ENCODE data around the gene GALNT2.
A peak's percentile ranks its signal among the peaks of the same experiment; 100 is the strongest.

GALNT2 gene

DNA sequence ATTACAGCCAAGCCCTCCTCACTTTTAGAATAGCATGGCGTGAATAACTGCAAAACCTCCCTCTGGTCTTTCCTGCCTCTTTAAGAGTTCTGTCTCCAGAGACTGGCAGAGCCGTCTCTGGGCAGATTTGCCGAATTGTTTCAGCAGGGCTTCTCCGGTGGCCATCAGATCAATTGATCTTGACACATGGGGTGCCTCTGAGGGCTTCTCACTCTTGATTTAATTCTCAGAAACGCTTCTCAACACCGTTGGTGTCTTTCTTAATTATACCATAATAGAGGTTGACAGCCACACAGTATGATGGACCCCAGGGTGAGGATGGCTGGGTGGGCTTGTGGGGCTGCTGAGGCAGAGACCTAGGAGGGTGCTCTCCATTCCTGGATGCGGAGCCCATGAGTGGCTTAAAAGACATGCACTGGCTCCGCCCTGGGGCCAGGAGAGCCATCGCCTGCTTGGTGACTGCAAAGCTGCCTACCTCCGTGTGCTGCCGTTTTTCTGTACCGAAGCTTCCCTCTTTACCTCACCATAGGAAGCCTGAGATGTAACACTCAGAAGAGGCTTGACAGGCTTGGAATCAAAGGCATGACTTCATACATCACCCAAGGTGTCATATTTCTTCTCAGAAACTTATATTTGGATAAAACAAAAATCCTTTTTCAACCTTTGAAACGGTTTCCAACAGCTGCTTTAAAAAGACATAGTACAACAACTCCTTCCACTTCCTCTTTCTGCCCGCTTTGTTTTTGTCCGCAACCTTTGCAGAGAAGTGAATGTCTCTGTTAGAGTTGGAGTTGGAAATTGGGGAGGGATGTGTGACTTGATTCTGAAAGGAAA, 82.9 kb downstream of the GALNT2 start:
- DNase-seq, result no peak

DNA sequence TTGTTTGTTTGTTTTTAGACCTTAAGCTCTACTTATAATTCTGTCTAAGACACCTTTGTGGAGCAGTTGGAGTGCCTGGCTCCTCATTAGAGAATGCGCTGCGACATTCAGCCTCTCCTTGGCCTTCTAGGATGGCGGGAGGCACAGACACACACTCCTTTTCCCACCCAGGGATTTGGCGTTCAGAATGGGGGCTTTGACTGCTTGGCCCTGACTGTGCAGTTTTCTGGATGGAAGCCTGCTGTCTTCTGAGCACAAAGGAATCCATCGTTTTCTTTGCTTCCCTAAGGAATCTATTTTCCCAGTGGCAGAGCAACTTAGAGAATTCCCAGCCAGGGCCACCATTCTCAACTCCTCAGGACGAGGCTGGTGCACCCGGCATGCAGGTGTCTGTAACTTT, 83.6 kb downstream of the GALNT2 start:
- DNase-seq, result no peak

DNA sequence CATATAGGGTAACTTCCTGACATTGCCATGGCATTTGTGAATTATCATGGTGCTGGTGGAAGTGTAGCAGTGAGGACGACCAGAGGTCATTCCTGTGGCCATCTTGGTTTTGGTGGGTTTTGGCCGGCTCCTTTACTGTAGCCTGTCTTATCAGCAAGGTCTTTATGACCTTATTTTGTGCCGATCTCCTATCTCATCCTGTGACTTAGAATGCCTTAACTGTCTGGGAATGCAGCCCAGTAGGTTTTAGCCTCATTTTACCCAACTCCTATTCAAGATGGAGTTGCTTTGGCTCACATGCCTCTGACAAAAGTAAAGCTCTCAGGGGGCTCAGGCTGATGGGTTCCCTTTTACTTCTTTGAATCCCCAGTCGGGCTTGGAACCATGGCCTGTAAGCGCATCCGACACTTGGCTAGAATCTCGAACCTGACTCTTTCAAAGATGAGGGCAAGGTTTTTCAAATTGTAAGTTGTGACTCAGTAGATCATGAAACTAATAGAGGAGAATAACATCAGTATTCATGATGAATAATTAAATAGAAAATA, 85.0 kb downstream of the GALNT2 start:
- no peak for DNase-seq

DNA sequence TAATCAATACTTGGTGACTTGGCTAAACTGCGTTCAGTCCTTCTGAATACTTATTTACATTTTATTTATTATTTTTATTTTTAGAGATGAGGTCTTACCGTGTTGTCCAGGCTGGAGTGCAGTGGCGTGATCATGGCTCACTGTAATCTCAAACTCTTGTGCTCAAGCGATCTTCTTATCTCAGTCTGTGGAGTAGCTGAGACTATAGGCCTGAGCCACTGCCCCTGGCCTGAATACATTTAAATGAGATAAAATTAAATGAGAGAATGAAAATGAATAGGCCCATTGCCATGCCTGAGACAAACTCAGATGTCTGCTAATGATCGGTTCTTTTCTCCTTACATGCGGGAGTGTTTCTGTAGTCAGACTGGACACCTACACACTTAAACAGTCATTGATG, 86.0 kb downstream of the GALNT2 start:
- DNase-seq, result no peak

DNA sequence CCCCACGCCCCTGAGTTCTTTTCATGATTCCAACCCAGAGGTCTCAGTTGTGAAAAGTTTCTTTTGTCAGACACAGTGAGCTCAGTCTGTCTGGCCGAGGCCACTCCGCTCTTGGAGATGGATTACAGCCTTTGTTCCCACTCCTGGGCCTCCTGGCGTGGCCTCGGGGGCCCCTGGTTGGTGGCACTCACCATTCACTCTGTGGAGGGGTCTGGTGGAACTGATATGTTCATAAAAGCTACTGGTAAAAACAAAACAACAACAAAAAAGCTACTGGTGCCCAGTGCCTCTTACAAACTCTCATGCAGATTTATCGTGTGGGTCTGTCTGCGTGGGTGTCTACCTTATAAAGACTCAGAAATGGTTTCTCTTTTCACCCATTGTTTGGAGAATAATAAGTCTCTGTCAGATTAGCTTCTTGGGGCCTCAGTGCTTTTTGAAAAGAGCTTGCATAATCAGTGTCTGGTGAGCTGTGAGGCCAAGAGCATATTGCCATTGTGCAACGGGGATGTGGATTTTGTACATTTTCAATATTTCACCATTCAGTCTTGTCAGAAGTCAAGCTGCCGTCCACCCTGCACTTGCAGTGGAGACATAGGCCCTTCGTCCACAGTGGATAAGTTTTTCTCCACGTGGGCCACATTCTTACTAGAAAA, 86.7 kb downstream of the GALNT2 start:
- no peak for DNase-seq

DNA sequence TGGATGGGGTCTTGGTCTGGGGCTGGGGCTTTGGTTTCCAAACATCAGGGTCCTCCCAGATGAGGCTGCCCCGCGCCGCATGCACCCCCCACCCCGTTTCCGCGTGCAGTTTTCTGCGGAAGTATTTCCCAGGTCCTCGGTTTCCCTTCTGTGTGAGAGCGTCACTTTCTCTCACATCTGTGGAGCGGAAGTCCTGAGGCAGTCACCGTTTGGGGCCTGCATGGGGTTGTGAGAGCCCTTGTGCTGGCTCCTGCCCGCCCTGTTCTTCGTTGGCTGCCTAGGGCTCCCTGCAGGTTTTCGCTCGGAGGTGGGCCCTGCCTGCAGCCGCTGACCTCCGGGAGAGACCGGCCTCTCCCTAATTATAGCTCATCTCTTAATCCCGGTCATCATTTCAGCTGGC, 88.0 kb downstream of the GALNT2 start:
- no peak for DNase-seq

DNA sequence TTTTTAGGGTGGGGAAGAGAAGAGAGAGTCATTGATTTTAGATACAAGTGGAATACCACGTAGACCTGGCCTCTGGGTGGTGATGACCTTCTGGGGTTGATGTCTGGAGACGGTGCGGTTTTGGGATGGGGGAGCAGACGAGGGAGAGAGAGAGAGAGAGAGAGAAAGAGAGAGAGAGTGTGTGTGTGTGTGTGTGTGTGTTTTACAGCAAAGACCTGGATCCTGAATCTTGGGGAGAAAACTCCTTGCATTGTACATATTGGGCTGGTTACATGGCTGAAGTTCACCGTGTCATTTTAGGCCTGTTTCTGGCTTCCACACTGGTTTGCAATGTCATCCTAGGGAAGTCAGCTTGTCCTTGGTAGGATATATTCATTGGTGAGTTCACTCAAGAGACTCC, 89.0 kb downstream of the GALNT2 start:
- DNase-seq, result no peak

DNA sequence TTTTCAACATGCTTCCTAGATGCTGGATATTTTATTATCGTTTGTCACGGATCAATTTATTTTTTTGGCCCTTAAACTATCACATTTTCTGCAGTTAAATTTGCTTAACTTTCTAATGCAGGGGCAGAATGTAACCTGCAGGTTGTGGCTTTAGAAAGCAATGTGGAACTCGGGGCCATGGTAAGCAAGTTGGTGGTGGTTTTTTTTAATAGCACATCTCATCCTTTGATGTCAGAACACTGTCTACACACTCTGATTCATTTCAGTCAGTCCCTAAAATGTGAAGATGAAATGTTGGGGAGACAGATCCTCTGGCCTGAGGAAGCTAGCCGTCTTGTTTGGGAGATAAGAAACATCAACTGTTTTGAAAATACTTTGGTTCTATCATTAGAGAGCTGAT, 89.5 kb downstream of the GALNT2 start:
- no peak for DNase-seq

DNA sequence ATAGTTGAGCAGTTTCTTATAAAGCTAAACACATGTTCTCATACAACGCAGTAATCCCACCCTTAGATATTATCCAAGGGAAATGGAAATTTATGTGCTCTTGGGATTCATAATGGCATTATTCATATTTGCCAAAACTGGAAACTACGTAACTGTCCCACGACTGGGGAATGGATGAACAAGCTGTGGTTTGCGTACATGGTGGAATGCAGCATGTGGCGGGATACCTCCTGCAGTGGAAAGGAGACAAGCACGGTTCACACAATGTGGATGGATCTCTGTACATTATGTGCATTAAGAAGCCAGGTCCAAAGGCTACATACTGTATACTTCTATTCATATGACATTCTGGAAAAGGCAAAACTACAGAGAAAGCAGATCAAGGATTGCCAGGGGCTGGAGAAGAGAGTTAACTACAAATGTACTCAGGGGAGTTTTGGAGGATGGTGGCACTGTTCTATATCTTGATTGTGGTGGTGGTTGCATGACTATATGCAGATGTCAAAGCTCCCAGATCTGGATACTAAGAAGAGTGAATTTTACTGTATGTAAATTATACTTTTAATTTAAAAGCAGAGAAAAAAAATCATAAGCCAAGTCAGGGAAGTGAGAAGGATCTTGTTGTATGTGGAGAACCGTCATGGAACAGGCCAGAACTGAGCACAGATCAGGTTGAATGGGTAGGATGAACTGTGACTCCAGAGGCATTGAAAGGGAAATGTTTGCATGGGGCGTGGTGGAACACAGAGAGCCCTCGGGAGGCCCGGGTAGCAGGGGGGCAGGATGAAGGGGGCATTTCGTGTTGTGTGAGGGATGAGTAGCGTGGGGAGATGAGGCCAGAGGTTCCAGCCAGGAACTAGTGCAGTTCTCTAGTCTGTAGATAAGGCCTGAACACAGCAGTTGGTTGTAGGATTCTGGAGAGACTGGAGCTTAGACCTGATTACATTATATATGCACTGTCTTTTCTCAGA, 90.7 kb downstream of the GALNT2 start:
- no peak for DNase-seq

DNA sequence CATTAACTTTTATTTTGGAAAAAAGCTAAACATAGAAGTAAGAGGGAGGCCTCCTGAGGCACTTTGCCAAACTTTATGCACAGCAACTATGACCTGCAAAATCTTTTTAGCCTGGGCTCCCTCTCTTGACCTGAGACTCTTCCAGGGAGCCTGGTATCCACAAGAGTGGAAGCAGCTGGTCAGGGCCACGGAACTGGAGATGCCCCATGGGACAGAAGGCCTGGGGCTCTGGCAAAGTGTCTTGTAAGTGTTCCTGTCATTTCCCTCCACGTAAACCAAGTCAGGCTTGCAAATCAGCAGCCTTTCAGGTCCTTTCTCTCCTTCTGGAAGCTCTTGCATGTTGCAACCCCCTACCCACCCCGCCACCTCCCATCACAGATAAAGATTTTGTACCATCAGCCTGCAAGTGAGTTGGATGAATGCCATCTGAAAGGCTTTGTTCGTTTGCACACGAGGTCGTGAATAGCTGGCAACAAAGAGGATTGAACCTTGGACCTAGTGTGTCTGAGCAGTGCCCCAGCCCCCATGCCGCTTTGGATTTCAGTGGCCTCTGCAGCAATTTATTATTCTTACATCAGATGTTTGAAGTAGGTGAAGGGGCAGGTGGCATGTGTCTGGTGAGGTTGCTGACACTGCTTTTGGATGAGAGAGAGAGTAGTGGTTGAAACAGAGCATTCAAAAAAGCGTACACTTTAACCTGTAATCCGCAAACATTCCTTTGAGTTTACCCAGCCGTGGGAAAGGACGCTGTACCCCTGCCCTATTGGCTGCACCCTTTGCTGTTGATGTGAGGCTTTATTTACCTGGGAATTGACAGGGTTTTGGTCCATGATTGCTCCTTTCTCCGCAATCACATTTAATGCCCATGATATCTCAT, 91.6 kb downstream of the GALNT2 start:
- DNase-seq, result no peak

DNA sequence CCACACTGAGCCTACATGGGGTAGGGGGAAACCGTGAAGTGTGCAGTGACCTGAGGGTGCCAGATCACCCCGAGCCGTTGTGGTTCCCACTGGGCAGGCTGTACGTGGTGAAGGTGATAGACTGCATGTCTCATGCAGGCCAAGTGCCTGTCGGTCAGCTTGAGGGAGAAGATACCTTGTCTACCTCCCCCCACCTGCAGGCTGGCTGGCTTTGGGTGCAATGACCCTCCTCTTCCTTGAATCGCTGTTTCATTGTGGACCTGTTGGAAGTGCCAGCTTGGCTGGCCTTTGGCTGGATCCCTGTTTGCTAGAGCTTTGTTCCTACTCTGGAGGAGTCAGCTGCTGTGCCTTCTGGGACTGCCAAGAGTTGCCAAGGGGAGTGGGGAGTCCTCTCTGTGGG, 92.5 kb downstream of the GALNT2 start:
- DNase-seq, result no peak

DNA sequence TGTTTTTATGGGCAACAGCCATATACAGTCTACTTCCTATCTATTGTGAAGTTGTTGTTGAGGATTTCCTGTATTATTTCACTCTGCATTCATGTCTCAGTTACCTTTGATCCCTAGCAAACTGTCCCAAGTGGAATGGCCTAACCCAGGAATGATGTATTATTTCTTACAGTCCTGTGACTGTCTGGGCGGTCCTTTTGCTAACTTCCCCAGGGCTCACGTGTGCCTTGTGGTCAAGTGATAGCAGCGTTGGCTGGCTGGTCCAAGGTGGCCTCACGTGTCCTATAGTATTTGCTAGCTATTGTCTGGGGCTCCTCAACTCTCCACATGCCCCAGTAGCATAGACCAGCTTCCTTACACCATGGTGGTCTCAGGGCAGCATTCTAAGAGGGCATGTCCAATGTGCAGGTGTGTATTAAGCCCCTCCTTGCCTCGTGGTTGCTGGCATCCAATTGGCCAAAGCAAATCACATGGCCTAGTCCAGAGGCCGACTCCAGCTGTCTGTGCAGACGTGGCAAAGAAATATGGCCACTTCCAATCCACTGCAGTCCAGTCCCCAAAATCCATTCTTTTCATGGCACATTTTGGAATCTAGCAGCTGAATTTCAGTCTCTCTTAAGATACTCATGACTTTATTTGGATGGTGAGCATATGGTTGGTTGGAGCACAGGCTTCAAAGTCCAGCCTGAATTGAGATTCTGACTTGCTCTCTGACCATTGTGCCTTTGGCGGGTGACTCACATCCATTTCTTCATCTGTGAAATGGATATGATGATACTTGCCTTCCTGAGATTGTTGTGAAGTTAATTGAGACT, 94.1 kb downstream of the GALNT2 start:
- DNase-seq, result no peak

DNA sequence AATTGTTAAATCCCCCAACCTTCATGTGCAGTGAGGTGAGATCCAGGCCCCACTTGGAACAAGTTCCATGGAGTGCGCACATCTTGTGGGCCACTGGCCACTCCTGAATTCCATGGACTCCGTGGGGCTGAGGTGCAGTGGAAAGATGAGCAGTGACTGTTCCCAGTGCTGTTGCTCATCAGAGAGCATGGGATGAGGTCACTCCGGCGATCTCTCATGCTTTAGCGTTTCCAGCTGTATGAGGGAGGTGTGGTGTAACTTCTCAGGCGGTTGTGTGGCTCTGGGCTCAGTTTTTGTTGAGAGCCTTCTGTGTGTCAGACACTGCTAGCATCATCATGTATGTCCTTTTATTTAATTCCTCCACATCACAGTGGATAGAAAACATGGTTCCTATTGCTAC, 96.2 kb downstream of the GALNT2 start:
- no peak for DNase-seq

DNA sequence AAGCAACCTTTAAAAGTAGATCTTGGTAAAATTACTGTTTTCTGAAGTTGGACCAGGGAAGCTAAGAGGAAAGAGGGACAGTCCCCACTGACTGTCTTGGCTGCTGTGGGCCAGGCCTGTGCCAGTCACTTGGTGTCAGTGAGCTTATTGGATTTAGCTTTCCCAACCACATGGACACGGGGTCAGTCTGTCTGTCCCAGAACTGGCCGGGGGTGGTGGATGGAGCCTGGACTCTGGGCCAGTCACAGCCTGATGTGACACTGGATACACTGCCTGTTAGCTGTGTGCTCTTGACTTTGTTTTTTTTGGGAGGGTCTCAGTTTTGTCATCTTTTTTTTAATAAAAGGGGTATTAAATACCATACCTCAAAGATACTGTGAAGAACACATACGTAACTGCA, 96.7 kb downstream of the GALNT2 start:
- DNase-seq, result no peak

DNA sequence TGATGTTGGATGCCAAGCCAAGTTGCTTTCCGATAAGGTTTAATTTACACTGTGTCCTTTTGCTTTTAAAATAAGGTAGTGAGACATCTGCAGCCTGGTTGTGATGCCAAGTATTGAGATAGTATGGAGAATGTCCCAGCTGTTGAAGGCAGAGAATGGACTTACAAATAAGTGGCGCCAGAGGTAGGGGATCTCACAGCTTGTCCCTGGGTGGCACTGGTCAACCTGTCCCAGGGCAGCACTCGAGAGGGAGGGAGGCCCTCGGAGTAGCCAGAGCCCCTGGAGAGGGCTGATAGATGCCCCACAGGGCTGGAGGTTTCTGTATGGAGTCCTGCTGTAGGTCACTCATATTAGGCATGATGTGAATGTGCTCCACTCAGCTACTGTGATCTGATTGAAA, 98.5 kb downstream of the GALNT2 start:
- DNase-seq, result no peak

DNA sequence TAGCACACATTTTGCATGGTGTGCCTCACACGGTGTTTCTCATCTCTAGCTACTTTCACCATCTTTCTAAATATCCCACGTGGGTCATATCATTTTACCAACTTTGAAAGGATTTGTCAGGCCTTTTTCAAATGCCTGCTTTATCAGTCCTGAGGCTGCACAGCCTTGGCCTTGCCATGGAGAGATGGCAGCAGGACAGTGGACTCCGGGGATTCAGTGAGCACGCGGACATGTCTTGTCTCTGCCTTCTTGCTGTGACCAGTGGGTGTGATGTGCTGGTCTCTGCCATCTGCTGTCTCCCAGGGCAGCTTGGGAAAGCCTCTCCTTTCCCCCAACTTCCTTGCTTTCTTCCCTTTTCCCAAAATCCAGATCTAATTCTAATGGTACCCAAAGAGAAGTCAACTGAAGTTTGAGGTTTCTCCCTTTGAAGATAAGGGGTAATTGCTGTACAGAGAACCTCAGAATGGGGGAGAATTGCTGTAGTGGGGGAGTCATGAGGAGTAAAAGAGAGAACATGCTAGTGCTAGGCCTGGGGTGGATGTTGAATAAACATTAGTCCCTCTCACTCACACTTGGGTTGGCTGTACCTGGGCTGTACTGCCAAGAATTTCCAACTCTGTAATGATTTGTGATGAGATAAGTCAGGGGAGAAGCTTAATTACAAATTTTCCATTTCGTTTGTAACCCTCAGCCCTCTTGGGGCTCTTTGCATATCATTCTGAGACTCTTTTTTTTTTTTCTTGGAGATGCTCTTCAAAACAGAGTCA, 99.5 kb downstream of the GALNT2 start:
- no peak for DNase-seq

DNA sequence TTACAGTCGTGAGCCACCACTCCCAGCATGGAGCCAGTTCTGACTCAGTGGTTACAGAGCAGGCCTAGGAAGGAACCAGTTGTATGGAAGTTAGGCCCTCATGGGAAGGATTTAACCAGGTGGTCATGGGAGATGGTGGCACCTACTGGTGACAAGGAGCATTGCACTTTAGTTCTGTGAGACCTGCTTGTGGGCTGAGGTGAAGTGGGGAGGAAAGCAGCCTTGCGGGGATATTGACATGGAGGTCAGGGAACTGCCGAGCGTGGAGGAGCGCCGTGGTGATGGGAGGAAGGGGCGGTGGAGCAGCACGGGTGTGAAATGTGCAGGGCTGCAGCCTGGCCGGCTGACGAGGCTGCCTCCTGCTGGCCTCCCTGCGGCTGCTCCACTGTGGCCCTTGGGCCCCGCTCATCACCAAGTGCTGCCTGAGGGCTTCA, 100.4 kb downstream of the GALNT2 start:
- no peak for DNase-seq

DNA sequence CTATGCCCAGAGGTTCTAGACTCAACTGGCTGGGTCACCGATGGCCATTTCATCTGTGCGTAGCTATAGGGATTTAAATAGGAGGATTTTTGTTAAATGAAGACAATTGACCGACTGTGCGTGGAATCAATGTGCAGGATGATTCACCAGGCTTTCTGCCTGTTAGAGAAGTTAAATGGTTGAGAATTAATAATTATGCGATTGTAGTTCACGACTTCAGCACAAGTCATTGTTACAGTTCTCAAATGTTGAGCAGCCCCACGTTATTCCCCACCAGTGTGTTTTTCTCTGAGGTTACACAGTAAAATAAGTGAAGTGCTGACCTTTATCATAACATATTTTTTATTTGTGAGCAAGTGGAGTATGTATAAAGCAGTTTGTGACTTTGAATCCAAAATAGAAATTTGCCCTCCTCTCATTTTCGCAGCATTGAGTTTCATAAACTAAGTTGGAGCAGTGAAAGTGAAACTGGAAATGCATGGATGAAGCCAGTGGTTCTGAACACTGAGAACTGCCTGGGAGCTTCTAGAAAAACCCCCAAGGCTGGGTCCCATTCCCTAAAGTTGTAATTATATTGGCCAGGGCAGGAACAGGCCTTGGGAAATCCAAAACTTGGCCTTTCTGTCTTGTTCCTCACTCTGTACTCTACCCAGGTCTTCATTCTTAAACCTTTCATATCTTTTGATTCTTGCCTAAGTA, 102.6 kb downstream of the GALNT2 start:
- DNase-seq, result no peak

DNA sequence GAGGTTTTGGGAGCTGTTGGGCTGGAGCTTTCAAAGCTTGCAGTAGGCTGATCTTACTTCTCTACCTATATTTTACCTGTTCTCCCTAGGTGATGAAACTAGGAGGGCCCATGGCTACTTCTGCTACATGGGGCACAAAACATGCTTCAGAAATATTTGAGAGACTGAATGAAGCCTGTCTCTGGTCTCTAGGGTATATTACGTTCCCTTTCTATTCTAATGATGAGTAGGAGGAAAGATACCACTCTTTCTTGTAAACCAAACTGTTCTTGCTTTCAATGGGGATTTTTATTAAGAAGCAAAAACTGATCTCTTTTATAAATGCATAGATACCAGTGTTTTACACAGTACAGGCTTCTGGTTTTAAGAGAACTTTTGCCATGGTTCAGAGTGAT, 103.1 kb downstream of the GALNT2 start:
- no peak for DNase-seq

DNA sequence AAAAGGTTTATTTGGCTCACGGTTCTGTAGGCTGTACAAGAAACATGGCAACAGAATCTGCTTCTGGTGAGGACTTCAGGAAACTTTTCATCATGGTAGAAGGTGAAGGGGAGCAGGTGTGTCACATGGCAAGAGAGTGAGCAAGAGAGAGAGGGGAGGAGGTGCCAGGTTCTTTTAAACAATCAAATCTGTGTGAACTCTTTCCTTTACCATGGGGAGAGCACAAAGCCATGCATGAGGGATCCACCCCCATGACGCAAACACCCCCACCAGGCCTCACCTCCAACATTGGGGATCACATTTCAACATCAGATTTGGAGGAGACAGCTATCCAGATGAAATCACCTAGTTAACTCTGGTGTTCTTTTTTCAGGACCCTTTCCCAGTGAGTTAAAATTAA, 103.6 kb downstream of the GALNT2 start:
- DNase-seq, result peak; percentile 39
